Gastrocnemius medialis (tissue), 4 donors: ENCODE results near the gene BANF2. TPM values are rescaled to one million over a fixed set of nuclear protein-coding genes. Genes with fewer than 3 reads are reported as not detected.
A peak's percentile ranks its signal among the peaks of the same experiment; 100 is the strongest.

Source experiments
- ATAC-seq, 2 donors: fragments of 150-250 bp; one replicate each; pipeline ENCODE4 v1.9.1; 2016
- DNase-seq, 2 donors: peaks; one replicate each; pipeline ENCODE4 v3.0.0-alpha.2; 2019
- H3K27ac ChIP-seq, 4 donors: fragments of 200-600 bp; sonication (generic); 1 replicate in 1 of 4; 2 replicates in 3 of 4; pipeline ENCODE4 v1.5.1; 2016 to 2018; ENCODE audit warnings: mild to moderate bottlenecking in 2 of 4, moderate library complexity in 1 of 4
- H3K27me3 ChIP-seq, 3 donors: fragments of 200-600 bp; sonication (generic) in 2 of 3; 1 replicate in 1 of 3; 2 replicates in 2 of 3; pipeline versions ENCODE4 v1.5.1 to v1.6.0; 2016 to 2019; ENCODE audit warnings: mild to moderate bottlenecking in 1 of 3, moderate library complexity in 1 of 3
- H3K36me3 ChIP-seq, 2 donors: fragments of 200-600 bp; sonication (generic) in 1 of 2; one replicate each; pipeline ENCODE4 v1.5.1; 2017 to 2018
- H3K4me1 ChIP-seq, 2 donors: fragments of 200-600 bp; sonication (generic) in 1 of 2; one replicate each; pipeline ENCODE4 v1.5.1; 2016 to 2017; ENCODE audit warnings: mild to moderate bottlenecking in 2 of 2
- H3K4me3 ChIP-seq, 4 donors: fragments of 200-600 bp; sonication (generic) in 3 of 4; 1 replicate in 1 of 4; 2 replicates in 3 of 4; pipeline ENCODE4 v1.5.1; 2016 to 2019; ENCODE audit warnings: mild to moderate bottlenecking in 2 of 4
- H3K9me3 ChIP-seq, 3 donors: fragments of 200-600 bp; sonication (generic) in 2 of 3; 1 replicate in 1 of 3; 2 replicates in 2 of 3; pipeline ENCODE4 v1.5.1; 2016 to 2019
- POLR2A ChIP-seq, 2 donors: fragments of 450-650 bp; IDR thresholded peaks; one replicate each; pipeline ENCODE4 v1.6.1; 2017; ENCODE audit warnings: antibody characterized with exemption in 2 of 2, mild to moderate bottlenecking in 2 of 2, moderate library complexity in 2 of 2
- in situ Hi-C, 4 donors: fragments of 200-750 bp; cut with MboI; loops; one replicate each; pipeline versions ENCODE4 v1.15.0 to v1.8.0; 2017; ENCODE audit warnings: low sequenced_read_pairs in 4 of 4
- intact Hi-C: fragments of 100-400 bp; cut with DNase I; formaldehyde crosslinking; loops from one replicate; pipeline ENCODE4 v1.15.1; 2023; ENCODE audit warnings: low total_unique reads
- total RNA-seq, 4 donors: library from RNA; depleted of rRNA; stranded (reverse); fragments of >200 nt; gene quantifications; one replicate each; pipeline versions ENCODE4 v1.1.0 to v1.2.3, GENCODE V29; 2016
- TF ChIP-seq, protein P1 (sequence below), 5 experiments: fragments of 450-650 bp in 3 of 5; fragments of 200-600 bp in 2 of 5; sonication (generic) in 2 of 5; IDR thresholded peaks in 4 of 5; conservative IDR thresholded peaks in 1 of 5; 1 replicate in 4 of 5; 2 replicates in 1 of 5; pipeline ENCODE4 v1.5.1; 2016 to 2019; ENCODE audit warnings: antibody characterized with exemption in 5 of 5, mild to moderate bottlenecking in 3 of 5, moderate library complexity in 3 of 5

Gene BANF2
- not detected for total RNA-seq

DNA sequence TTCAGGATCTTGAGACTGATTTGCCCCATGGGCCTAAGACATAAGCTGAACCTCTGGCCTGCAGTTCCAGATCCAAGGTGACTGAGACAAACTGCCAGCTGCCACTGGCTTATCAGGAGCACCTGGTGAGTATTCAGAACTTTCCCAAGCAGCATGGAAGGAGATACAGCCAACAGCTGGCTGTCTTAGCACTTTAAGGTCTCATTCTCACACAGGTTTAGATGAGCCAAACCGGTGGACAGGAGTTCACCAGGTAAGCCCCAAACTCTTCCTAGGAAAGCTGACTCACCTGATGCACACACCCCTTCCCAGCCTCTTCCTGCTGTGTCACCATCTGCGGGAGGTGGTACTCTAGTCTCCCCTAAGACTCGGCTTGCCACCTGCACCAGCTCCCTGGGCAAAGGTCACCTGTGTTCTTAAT lies at the start of gene BANF2:
BANF2 (plus strand) TSS at position 36 of the 421 bp plus-strand sequence. CDS start 25,060 bp downstream, outside the sequence.
- intact Hi-C loops = no loop called here

DNA sequence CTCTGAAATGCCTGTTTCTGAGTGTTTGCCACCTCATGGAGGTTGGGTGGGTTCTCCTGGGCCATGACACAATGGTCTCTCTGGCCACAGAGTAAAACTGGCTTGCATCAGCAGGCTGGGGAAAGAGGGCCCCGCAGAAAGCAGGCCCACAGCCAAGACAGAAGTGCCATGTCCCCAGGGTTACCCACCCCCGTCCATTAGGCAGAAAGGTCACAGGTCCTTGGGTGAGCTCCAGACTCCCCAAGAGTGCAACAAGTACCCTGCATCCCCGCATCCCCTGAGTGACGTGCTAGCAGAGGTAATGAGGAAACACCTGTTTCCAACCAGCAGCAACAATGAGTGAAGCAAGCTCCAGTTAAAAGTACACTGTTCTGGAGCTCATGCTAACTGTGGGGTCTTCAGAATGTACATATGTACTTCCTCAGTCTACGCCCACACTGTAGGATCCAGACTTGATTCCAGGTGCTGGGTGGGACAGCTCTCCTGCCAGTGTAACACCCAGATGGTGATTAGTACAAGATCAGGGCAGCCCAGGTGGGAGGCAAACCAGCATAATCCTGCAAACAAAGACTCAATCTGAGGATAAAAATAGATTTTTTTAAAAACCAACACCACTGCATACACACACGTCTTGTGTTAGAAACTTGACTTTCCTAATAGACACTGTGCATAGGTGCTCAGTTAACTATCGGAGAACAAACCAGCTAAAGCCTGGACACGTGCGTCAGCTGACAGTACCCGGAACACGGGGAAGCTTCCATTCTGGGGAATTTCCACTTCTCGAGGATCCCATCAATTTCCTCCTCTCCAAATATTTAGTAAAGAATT lies 49.3 kb upstream of the BANF2 start:
- Histone ChIP-seq H3K4me3 (no peak overlapping the region), H3K27ac (peak overlapping the region in 1 of 4 donors; percentile 7), H3K9me3 (no peaks in the 10 kb centered on the region), H3K27me3 (no peaks in the 10 kb centered on the region), H3K4me1 (peaks cover 37 to 38% of the 10 kb centered on the region in 2 donors), H3K36me3 (no peaks in the 10 kb centered on the region)
- DNase-seq (no peak), ATAC-seq (no peak)
- no peak for TF ChIP-seq POLR2A (IDR thresholded peaks at IDR 0.05)
- TF ChIP-seq, protein P1, sequence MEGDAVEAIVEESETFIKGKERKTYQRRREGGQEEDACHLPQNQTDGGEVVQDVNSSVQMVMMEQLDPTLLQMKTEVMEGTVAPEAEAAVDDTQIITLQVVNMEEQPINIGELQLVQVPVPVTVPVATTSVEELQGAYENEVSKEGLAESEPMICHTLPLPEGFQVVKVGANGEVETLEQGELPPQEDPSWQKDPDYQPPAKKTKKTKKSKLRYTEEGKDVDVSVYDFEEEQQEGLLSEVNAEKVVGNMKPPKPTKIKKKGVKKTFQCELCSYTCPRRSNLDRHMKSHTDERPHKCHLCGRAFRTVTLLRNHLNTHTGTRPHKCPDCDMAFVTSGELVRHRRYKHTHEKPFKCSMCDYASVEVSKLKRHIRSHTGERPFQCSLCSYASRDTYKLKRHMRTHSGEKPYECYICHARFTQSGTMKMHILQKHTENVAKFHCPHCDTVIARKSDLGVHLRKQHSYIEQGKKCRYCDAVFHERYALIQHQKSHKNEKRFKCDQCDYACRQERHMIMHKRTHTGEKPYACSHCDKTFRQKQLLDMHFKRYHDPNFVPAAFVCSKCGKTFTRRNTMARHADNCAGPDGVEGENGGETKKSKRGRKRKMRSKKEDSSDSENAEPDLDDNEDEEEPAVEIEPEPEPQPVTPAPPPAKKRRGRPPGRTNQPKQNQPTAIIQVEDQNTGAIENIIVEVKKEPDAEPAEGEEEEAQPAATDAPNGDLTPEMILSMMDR (IDR thresholded peaks at IDR 0.05 in 4 of 5, conservative IDR thresholded peaks at IDR 0.05 in 1 of 5) = no peak
- intact Hi-C loops (no loop called here), in situ Hi-C loops (loop anchor here in 1 of 4 donors (25.0 kb wide), 1 partner anchor 112 kb away; no protein-coding TSS in a partner anchor)

More for the DNA sequence above, at the start of gene BANF2:
- no peak within 1 kb of the TSS for H3K4me3 ChIP-seq
- no peaks in the 10 kb centered on the region for H3K4me1 ChIP-seq
- H3K9me3 ChIP-seq = no peaks in the 10 kb centered on the region
- ATAC-seq (no peak), DNase-seq (no peak)
- H3K27me3 ChIP-seq = no peaks in the 10 kb centered on the region
- in situ Hi-C loops = loop anchor here in 2 of 4 donors (25.0 kb wide), 4 partner anchors 87 to 587 kb away; partner anchors contain the start of gene ZNF133 (in 1 of the 2)
- H3K27ac ChIP-seq = no peak within 1 kb of the TSS
- H3K36me3 ChIP-seq = no peaks in the 10 kb centered on the region
- no peak for TF ChIP-seq POLR2A (IDR thresholded peaks at IDR 0.05)
- TF ChIP-seq, protein P1 (IDR thresholded peaks at IDR 0.05 in 4 of 5, conservative IDR thresholded peaks at IDR 0.05 in 1 of 5) = no peak

DNA sequence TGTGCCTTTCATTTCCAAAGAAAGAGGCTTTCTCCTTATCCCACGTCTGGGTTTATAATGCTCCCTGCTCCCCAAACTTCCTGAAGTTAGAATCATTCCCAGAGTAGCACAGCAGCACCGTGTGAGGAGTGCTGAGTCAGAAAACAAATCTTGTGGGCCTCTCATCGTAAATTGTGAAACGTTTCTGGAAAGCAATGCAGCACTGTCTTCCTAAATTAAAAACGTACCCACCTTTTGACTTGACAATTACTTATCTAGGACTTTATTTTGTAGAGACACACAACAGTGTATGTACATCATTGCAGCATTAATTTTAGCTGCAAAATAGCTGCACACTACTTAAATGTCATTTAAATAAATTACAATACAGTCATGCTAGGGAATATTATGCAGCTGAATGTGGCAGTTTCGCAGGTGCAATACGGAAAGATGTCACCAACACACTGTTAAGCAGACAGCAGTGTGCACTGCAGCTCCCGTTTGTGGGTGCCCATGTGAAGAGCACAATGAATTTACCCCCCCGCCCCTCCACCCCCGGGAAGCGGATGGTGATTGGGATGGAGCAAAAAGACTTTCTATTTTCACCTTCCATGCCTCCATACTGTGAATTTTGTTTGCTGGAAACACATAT lies 48.5 kb upstream of the BANF2 start:
- H3K9me3 ChIP-seq = no peaks in the 10 kb centered on the region
- no peaks in the 10 kb centered on the region for H3K27me3 ChIP-seq
- H3K36me3 ChIP-seq = no peaks in the 10 kb centered on the region
- in situ Hi-C loops = loop anchor here in 1 of 4 donors (25.0 kb wide), 1 partner anchor 111 kb away; no protein-coding TSS in a partner anchor
- H3K4me1 ChIP-seq = peaks cover 31 to 37% of the 10 kb centered on the region in 2 donors
- no peak for TF ChIP-seq POLR2A (IDR thresholded peaks at IDR 0.05)
- TF ChIP-seq, protein P1 (IDR thresholded peaks at IDR 0.05 in 4 of 5, conservative IDR thresholded peaks at IDR 0.05 in 1 of 5) = no peak
- intact Hi-C loops = no loop called here
- no peak for ATAC-seq
- no peak for DNase-seq
- no peak overlapping the region for H3K27ac ChIP-seq
- H3K4me3 ChIP-seq = no peak overlapping the region

DNA sequence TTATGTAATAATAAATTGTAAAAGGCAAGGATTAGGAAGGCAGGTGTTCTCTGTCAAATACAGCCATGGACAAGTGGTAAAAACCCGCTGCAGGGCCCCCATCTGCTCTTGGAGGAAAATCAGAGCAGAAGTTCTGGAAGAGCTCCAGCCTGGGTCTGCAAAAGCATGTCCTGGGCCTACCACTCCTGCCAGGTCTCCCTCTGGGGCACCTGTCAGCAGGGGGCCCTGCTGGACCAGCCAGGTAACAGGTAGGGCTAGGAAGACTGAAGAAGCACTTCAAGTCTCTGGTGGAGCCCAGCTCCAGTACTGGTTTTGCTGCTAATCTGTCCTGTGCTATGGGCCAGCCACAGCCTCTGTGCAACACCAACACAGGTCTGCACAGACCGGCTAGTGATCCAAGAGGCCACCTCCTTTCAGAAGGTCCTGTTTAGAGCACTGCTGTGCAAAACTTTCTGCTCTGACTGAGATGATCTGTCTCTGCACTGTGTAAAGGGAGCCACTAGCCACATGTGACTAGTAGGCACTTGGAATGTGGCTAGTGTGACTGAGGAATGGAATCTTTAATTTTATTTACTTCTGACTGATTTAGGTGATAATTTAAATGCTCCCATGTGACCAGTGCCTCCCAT lies 47.9 kb upstream of the BANF2 start:
- TF ChIP-seq, protein P1 (IDR thresholded peaks at IDR 0.05 in 4 of 5, conservative IDR thresholded peaks at IDR 0.05 in 1 of 5) = no peak
- TF ChIP-seq POLR2A (IDR thresholded peaks at IDR 0.05) = no peak
- no peak for ATAC-seq
- Histone ChIP-seq H3K4me3 (no peak overlapping the region), H3K4me1 (peaks cover 29 to 32% of the 10 kb centered on the region in 2 donors), H3K36me3 (no peaks in the 10 kb centered on the region), H3K27ac (no peak overlapping the region), H3K27me3 (no peaks in the 10 kb centered on the region), H3K9me3 (no peaks in the 10 kb centered on the region)
- intact Hi-C loops = no loop called here
- peak in 1 of 2 donors; percentile 8 for DNase-seq
- in situ Hi-C loops = loop anchor here in 1 of 4 donors (25.0 kb wide), 1 partner anchor 110 kb away; no protein-coding TSS in a partner anchor
